Progenitor cell of endocrine pancreas (in vitro differentiated cells): ENCODE data around the gene PARP1. TPM values are rescaled to one million over a fixed set of nuclear protein-coding genes. Genes with fewer than 3 reads are reported as not detected.

ENCODE experiments used
- DNase-seq: peaks from one replicate; pipeline ENCODE4 v3.0.0; 2021; ENCODE audit warnings: low spot score; ENCODE audit not compliant: unreplicated experiment
- H3K27ac Mint-ChIP-seq: 2 replicates; pipeline ENCODE4 v1.8.0; 2021; ENCODE audit warnings: mild to moderate bottlenecking, moderate library complexity, mixed read lengths
- H3K27me3 Mint-ChIP-seq: 2 replicates; pipeline ENCODE4 v1.8.0; 2021; ENCODE audit warnings: mixed read lengths
- H3K36me3 Mint-ChIP-seq: 2 replicates; pipeline ENCODE4 v1.8.0; 2022; ENCODE audit warnings: mixed read lengths; ENCODE audit not compliant: insufficient read depth
- H3K4me1 Mint-ChIP-seq: 2 replicates; pipeline ENCODE4 v1.8.0; 2021; ENCODE audit warnings: low read depth, mixed read lengths
- H3K4me3 Mint-ChIP-seq: 2 replicates; pipeline ENCODE4 v1.8.0; 2021; ENCODE audit warnings: low read depth, mild to moderate bottlenecking, moderate library complexity, mixed read lengths
- H3K9me3 Mint-ChIP-seq: 2 replicates; pipeline ENCODE4 v1.8.0; 2021; ENCODE audit warnings: low read depth, mixed read lengths
- CTCF ChIP-seq: fragments of 200-600 bp; sonication (generic); IDR thresholded peaks from one replicate; pipeline ENCODE4 v1.5.0; 2021; ENCODE audit warnings: antibody characterized with exemption, mild to moderate bottlenecking; ENCODE audit not compliant: unreplicated experiment
- total RNA-seq: library from RNA; stranded (reverse); gene quantifications from 2 replicates; pipeline ENCODE4 v1.2.1, GENCODE V29; 2021

The PARP1 gene
- total RNA-seq, 1 donor from 2014 or later, result 159 TPM

DNA sequence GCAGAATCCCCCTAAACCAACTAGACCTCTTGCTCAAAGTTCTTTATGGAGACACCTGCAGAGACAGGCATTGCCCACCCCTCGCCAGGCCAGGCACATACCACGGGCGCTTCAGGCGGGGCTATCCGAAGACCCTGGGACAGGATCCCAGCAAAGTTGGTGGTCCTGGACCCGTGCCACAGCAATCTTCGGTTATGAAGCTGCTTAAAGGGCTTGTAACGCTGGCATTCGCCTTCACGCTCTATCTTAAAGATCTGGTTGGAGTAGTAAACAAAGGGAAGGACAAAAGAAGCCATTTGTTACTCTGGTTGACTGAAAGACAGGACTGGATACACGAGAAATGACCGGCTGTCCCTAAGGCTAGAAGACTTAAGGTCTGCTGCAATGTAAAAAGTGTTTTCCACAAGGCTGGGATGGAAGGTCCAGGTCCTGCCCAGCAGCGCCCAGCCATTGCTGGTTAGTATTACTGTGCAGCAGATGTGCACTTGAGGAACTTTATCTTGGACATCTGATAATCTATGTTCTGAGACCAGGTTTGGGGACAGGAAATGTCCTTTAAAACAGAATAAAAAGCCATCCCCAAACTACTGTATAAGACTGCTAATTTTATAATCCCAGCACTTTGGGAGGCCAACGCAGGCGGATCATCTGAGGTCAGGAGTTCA is 42.9 kb downstream of the PARP1 start:
- H3K27me3 Mint-ChIP-seq, result no peaks in the 10 kb centered on the region
- H3K9me3 Mint-ChIP-seq, result no peaks in the 10 kb centered on the region
- no peaks in the 10 kb centered on the region for H3K4me1 Mint-ChIP-seq
- peaks cover 31% of the 10 kb centered on the region for H3K36me3 Mint-ChIP-seq
- no peak overlapping the region for H3K4me3 Mint-ChIP-seq
- no peak for DNase-seq
- H3K27ac Mint-ChIP-seq, result peak overlapping the region; percentile 64
- TF ChIP-seq CTCF, result no peak

DNA sequence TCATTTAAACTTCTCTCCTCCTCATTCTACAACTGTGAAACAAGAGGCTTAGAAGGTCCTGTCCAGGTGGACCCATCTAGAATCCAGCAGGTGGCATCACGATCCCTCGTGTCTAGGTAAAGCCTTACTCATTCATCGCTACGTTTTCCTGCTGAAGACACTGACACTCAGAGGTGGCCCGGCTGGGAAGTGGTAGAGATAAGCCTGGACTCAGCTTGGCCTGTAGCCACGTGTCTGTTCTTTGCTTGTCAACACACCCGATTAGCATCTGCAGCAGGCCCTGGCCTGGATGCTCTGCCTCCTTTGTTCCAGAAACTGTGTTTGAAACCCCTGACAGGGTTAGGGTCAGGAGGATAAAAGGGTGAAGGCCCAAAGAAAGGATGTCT is 43.4 kb downstream of the PARP1 start:
- TF ChIP-seq CTCF, result no peak
- DNase-seq, result no peak
- no peaks in the 10 kb centered on the region for H3K9me3 Mint-ChIP-seq
- H3K27me3 Mint-ChIP-seq, result no peaks in the 10 kb centered on the region
- H3K4me1 Mint-ChIP-seq, result no peaks in the 10 kb centered on the region
- peaks cover 31% of the 10 kb centered on the region for H3K36me3 Mint-ChIP-seq
- H3K27ac Mint-ChIP-seq, result no peak overlapping the region
- no peak overlapping the region for H3K4me3 Mint-ChIP-seq

DNA sequence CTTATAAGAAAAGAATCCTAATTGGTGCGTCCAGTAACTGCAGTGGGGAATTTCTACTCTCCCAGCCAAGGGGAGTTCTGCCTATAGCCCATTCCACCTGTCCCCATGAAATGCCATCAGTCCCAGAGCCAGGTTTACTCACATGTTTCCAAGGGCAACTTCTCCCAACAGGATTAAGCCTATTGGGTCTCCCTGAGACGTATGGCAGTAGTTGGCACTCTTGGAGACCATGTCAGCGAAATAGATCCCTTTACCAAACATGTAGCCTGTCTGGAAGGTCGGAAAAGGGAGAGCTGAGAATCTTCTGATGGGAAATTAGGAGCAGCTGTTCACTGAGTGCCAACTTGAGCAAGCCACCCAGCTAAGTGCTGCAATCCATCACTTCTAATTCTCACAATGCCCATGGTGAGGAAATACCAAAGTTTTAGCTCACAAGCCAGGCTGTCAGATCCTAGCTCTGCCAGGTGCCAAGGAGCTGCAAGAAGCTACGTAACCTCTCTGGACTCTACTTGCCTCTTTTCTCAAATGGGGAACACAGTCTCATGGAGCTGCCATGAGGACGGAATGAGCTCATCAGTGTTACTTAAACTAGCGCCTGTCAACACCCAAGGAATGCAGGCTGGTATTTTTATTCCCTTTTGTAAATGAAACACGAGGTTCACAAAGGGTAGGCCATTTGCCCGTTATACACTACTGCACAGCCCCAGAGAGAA is 43.9 kb downstream of the PARP1 start:
- DNase-seq, result no peak
- no peak for TF ChIP-seq CTCF
- peaks cover 36% of the 10 kb centered on the region for H3K36me3 Mint-ChIP-seq
- H3K4me3 Mint-ChIP-seq, result no peak overlapping the region
- H3K27me3 Mint-ChIP-seq, result no peaks in the 10 kb centered on the region
- no peaks in the 10 kb centered on the region for H3K9me3 Mint-ChIP-seq
- H3K4me1 Mint-ChIP-seq, result no peaks in the 10 kb centered on the region
- no peak overlapping the region for H3K27ac Mint-ChIP-seq

- Mint-ChIP-seq H3K9me3 (no peaks in the 10 kb centered on the region), H3K27me3 (no peaks in the 10 kb centered on the region), H3K4me3 (no peak overlapping the region), H3K4me1 (no peaks in the 10 kb centered on the region), H3K36me3 (peaks cover 38% of the 10 kb centered on the region), H3K27ac (no peak overlapping the region)
- no peak for DNase-seq
- TF ChIP-seq CTCF, result no peak
These were observed 44.9 kb downstream of the PARP1 start for GRCh38 chr1:226362891-226363447.

GRCh38 chr1:226362361-226362760 is 45.5 kb downstream of the PARP1 start:
- Mint-ChIP-seq H3K36me3 (peaks cover 36% of the 10 kb centered on the region), H3K4me1 (no peaks in the 10 kb centered on the region), H3K27me3 (no peaks in the 10 kb centered on the region), H3K4me3 (no peak overlapping the region), H3K27ac (no peak overlapping the region), H3K9me3 (no peaks in the 10 kb centered on the region)
- no peak for DNase-seq
- TF ChIP-seq CTCF, result no peak
